NCI-H1105 treated with DMSO at 0.1 percent for 48 hours (cell line): ENCODE measurements around the gene ARHGAP27.

ENCODE experiments used
- DNase-seq: peaks from one replicate; lab custom pipeline; 2025; lab: John Stamatoyannopoulos, UW

The ARHGAP27 gene

GRCh38 chr17:45430006-45430737, 2.5 kb downstream of the ARHGAP27 start:
- DNase-seq = no peak

DNA sequence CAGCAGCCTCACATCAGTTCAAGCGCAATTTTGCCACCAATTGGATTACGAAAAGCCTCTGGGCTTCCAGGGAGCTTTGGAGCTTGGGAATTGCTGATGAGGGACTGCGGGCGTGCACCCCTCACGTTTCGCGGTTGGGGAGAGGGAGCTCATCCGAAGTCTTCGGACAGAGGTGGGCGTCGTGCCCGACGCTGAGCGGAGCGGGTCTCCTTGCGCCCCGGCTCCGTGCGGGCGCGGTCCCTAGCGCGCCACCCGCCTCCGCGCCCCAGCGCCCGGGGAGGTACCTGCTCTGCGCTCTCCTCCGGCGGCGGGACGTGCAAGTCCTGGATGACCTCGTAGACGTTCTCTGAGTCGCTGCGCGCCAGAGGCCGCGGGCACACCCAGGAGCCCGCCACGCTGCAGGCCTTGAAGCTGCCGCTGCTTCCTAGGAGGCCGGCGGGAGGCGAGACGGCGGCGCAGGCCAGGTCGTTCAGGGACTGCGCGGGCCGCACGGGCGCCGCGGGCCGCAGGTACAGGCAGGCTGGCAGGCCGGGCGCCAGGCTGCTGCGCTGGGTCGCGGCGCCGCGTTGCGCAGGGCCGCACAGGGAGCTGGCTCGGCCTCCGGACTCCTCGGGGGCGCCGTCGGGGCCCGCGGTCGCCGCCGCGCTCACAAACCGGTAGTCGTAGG, 3.2 kb downstream of the ARHGAP27 start:
- no peak for DNase-seq

- no peak for DNase-seq
Measured at GRCh38 chr17:45428931-45429338, 3.7 kb downstream of the ARHGAP27 start.

- DNase-seq = peak; percentile 64
Measured at GRCh38 chr17:45428050-45428617, 4.5 kb downstream of the ARHGAP27 start.

DNA sequence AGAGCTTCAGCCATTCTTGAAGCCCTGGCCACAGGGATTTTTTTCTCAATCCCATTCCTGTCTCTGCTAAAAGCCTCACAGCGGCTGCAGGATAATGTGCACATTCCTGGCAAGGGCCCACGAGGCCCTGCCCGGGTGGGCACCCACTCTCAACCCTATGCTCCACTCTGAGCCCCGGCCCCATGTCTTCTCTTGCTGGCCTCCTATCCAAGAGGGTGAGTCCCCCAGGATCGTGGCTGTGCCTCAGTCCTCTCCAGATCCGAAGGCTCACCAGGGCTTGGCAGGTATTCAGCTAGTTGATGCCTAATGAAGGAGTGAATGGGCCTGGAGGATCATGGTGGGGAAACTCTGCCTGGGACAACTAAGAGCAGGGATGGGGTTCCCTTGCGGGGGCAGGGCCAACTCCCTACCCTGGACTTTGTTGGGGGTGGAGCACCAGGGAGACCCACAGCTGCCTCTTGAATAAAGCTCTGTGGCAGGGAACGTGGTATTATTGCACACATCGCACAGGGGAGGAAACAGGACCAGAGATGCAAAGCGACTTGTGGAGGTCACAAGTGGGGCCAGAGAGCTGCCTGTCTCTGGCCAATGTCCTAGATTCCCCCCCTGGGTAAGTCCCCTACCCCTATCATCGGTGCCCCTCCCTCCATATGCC, 5.4 kb downstream of the ARHGAP27 start:
- no peak for DNase-seq

GRCh38 chr17:45426561-45426960, 6.1 kb downstream of the ARHGAP27 start:
- DNase-seq = no peak

DNA sequence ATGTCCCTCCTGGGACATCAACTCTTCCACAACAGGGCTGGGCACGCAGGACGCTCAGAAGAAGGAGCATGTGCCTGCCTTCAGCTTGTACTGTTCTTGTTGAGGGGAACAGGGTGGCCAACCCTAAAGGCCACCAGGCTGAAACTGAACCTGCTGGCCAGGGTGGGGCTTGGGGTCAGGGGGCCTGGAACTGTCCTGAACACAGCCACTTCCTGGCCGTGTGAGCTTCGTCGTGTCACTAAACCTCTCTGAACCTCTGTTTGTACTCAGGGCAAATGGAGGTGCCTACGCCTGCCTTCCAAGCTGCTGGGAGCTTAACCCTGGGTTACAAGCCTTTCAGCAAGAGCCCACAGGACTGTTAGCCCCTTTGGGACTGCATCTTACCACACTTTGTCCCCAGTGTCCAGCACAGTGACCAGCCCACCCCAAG, 6.7 kb downstream of the ARHGAP27 start:
- no peak for DNase-seq

- peak; percentile 71 for DNase-seq
Measured at GRCh38 chr17:45425125-45425983, 7.3 kb downstream of the ARHGAP27 start.

DNA sequence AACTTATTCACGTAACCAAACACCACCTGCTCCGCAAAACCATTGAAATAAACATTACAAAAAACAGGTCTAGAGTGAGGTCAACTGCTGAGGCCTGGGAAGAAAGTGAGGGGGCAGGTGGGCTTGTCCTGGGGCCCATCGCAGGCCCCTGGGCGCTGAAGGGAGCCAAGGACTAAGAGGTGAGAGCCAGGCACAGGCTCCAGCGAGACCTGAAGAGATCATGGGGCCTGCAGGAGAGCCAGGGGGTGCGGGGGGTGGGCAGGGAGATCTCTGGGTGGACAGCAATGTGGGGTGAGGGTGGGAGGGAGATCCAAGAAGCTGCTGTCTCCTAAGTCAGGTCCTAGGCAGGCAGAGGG, 7.9 kb downstream of the ARHGAP27 start:
- DNase-seq = no peak

DNA sequence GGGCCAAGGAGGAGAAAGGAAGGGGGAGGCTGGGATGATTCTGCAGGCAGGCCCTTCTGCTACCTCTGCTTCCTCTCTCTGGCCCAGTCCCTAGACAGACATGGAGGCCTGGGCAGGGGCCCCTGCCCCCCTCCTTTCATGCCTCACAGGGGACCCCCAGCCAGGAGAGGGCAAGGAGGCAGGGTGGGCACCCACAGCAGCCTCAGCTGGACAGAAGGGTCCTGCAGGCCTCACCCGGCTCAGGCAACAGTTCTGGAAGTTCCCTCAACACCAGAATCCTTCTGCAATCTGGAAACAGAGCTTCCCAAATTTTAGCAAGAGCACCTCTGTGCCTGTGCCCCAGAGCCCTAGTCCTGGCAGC, 8.7 kb downstream of the ARHGAP27 start:
- DNase-seq = no peak

- no peak for DNase-seq
Measured at GRCh38 chr17:45423304-45423974, 9.2 kb downstream of the ARHGAP27 start.

- no peak for DNase-seq
Measured at GRCh38 chr17:45414990-45415881, 17.4 kb downstream of the ARHGAP27 start.

GRCh38 chr17:45413498-45413923, 19.2 kb downstream of the ARHGAP27 start:
- DNase-seq = no peak

GRCh38 chr17:45411348-45412105, 21.1 kb downstream of the ARHGAP27 start:
- no peak for DNase-seq

DNA sequence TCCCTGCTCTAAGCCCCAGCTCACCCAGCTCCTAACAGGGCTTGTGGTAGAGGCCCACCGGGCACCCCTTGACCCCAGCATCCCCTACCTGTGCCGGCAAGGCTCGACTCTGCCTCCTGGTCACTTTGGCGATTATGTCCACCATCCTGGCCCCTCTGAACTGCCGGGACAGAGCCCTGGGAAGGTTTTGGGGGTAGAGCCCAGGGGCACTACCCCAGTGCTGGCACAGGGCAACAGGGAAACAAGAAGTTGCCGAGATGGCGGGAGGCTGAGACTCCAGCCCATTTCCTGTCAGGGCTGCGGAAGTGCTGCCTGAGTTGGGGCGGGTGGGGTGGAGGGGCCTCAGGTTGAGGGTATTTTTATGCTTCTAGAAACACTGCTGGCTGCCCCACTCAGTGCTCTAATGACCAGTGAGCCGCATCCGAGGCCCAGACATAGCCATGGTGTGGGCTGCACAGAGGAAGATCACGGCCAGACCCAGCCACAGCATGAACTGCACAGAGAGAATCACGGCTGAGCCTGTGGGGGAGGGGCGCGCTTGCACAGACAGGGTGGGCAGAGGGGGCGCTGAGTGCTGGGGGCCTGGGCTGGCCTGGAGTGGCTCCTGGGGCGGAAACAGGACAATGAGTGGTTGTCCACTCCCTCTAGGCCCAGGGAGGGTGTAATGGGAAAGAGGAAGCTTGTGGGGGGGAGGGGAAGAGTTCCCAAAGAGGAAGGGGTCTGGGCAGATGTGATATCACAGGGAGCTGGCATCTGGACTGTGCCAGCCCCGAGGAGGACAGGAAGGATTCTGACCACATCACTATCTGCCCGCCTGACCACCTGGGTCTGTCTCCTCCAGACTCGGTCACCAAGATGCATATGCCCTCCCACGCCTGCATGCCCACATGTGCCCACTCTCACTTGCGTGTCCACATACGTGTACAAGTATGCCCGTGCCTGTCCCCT, 22.3 kb downstream of the ARHGAP27 start:
- no peak for DNase-seq

- DNase-seq = no peak
Measured at GRCh38 chr17:45409659-45410076, 23.0 kb downstream of the ARHGAP27 start.

DNA sequence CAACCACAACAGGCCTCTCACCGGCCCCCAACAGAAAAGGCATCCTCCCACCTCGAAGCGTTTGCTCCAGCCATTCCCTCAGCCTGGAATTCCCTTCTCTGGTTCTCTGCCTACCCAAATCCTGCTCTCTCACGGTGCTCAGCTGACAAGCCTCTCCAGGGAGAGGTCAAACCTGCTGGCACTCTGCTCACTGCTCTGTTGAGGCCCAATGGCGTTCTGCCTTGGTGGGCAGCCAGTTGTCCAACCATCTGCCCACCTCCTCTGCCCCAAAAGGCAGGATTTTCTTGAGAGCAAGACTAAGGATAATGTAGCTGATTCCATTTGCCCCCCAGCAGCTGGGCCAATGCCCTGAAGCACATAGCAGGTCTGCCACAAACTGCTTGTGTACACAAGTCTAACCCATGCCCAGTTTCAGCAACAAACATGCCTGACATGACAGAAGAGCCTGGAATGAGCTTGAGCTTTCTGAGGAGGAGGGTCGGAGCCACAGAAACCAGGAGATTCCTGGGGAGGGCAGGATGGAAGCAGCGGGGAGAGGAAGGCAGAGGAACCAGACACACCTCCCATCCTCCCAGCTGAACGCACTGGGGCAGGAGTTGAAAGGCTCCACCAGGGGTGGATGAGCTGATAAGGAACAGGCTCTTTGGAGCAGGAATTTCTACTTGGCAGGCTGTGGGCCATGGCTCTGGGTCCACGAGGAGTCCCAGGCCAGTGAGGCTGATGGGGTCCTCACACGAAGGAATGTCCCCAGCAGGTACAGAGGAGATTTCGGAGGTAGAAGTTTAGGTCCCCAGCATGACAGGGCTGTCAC, 23.9 kb downstream of the ARHGAP27 start:
- no peak for DNase-seq

DNA sequence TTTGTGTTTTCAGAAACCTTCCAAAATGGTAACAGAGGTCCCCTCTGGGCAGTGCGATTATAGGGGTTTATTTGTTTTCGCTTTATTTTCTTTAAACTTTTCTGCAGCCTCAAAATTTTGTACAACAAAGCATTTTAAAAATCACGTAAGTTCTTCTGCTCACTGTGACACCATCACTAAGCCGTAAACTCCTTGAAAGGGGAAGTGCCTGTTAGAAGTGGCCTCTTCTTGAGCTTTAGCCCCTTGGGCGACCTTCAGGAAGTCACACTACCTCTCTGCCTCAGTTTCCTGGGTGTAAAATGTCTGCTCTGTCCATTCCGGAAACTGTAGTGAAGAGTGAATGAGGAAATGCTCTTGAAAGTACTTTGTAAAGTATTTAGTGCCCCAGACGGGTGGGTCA, 26.6 kb downstream of the ARHGAP27 start:
- no peak for DNase-seq
